DND-41 (cell line): Measurements from ENCODE around the gene LMX1B.

Experiments
- ATAC-seq: fragments of 200-7000 bp; cut with Tn5 transposase; 3 replicates; pipeline ENCODE4 v1.9.1; 2021; ENCODE audit warnings: low read depth; ENCODE audit not compliant: insufficient read depth
- DNase-seq: peaks from one replicate; pipeline ENCODE4 v3.0.0-alpha.2; 2020
- H2AFZ ChIP-seq: 2 replicates; pipeline ENCODE4 v1.6.0; 2012; ENCODE audit warnings: low read depth, low read length
- H3K27ac ChIP-seq: 2 replicates; pipeline ENCODE4 v1.5.1; 2012; ENCODE audit warnings: low read length, inconsistent platforms
- H3K27me3 ChIP-seq: fragments of 200-600 bp; sonication (generic); 2 replicates; pipeline ENCODE4 v1.6.0; 2012; ENCODE audit warnings: low read length, mild to moderate bottlenecking, inconsistent platforms; ENCODE audit not compliant: insufficient read depth, poor library complexity
- H3K36me3 ChIP-seq: 2 replicates; pipeline ENCODE4 v1.5.1; 2012; ENCODE audit warnings: low read length, inconsistent platforms; ENCODE audit not compliant: insufficient read depth
- H3K4me1 ChIP-seq: 2 replicates; pipeline ENCODE4 v1.5.1; 2012; ENCODE audit warnings: mild to moderate bottlenecking, low read length; ENCODE audit not compliant: insufficient read depth
- H3K4me2 ChIP-seq: 2 replicates; pipeline ENCODE4 v1.6.0; 2012; ENCODE audit warnings: mild to moderate bottlenecking, moderate library complexity, low read length, inconsistent platforms; ENCODE audit not compliant: insufficient read depth
- H3K4me3 ChIP-seq, 2 experiments: fragments of 200-600 bp in 1 of 2; shearing (Covaris generic) in 1 of 2; 2 replicates each; pipeline ENCODE4 v1.5.1; 2012 to 2016; ENCODE audit warnings: inconsistent platforms in 2 of 2, low read length in 2 of 2, mild to moderate bottlenecking in 2 of 2, low read depth in 1 of 2, moderate library complexity in 1 of 2
- H3K79me2 ChIP-seq: 2 replicates; pipeline ENCODE4 v1.6.0; 2012; ENCODE audit warnings: low read length, inconsistent platforms; ENCODE audit not compliant: insufficient read depth
- H3K9ac ChIP-seq: 2 replicates; pipeline ENCODE4 v1.6.0; 2012; ENCODE audit warnings: low read depth, mild to moderate bottlenecking, inconsistent platforms, low read length, moderate library complexity
- H3K9me3 ChIP-seq: 2 replicates; pipeline ENCODE4 v1.5.1; 2012; ENCODE audit warnings: low read length, moderate library complexity, mild to moderate bottlenecking, inconsistent platforms; ENCODE audit not compliant: insufficient read depth, severe bottlenecking
- H4K20me1 ChIP-seq: 2 replicates; pipeline ENCODE4 v1.6.0; 2012; ENCODE audit warnings: low read length; ENCODE audit not compliant: insufficient read depth
- EZH2 ChIP-seq: IDR thresholded peaks from 3 replicates; pipeline ENCODE4 v1.6.1; 2012; ENCODE audit warnings: borderline replicate concordance, low read depth, mild to moderate bottlenecking, moderate library complexity, low read length, inconsistent platforms; ENCODE audit not compliant: severe bottlenecking
- TF ChIP-seq, protein P1 (sequence below): IDR thresholded peaks from 2 replicates; pipeline ENCODE4 v1.5.1; 2012; ENCODE audit warnings: borderline replicate concordance, low read length, moderate library complexity, mild to moderate bottlenecking; ENCODE audit not compliant: poor library complexity, severe bottlenecking; ENCODE audit errors: extremely low read depth

Gene LMX1B

DNA sequence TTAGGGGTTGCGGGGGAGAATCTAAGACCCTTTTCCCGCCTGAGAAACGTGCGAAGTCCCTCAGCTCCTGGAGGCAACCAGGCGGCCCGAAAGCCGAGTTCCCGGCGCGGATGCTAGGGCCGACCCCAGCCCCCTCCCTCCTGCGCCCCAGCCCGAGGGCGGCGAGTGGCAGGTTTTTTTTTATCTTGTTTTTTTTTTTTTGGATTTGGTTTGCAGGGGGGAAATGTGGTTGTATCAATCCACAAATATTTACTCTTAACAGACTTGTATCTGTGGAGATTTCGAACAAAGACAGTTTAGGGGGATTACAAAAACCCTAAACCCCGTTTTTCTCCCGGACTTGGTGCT lies 10.7 kb downstream of the LMX1B start:
- DNase-seq: no peak
- H3K4me1 ChIP-seq: no peaks in the 10 kb centered on the region
- no peaks in the 10 kb centered on the region for H3K9me3 ChIP-seq
- H3K79me2 ChIP-seq: no peaks in the 10 kb centered on the region
- H4K20me1 ChIP-seq: no peaks in the 10 kb centered on the region
- H3K4me2 ChIP-seq: no peak overlapping the region
- ATAC-seq: no peak
- no peaks in the 10 kb centered on the region for H3K36me3 ChIP-seq
- H2AFZ ChIP-seq: no peak overlapping the region
- H3K27ac ChIP-seq: no peak overlapping the region
- H3K4me3 ChIP-seq: no peak overlapping the region
- TF ChIP-seq, protein P1, sequence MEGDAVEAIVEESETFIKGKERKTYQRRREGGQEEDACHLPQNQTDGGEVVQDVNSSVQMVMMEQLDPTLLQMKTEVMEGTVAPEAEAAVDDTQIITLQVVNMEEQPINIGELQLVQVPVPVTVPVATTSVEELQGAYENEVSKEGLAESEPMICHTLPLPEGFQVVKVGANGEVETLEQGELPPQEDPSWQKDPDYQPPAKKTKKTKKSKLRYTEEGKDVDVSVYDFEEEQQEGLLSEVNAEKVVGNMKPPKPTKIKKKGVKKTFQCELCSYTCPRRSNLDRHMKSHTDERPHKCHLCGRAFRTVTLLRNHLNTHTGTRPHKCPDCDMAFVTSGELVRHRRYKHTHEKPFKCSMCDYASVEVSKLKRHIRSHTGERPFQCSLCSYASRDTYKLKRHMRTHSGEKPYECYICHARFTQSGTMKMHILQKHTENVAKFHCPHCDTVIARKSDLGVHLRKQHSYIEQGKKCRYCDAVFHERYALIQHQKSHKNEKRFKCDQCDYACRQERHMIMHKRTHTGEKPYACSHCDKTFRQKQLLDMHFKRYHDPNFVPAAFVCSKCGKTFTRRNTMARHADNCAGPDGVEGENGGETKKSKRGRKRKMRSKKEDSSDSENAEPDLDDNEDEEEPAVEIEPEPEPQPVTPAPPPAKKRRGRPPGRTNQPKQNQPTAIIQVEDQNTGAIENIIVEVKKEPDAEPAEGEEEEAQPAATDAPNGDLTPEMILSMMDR: no peak
- TF ChIP-seq EZH2: no peak
- peaks cover 23% of the 10 kb centered on the region for H3K27me3 ChIP-seq
- no peak overlapping the region for H3K9ac ChIP-seq

DNA sequence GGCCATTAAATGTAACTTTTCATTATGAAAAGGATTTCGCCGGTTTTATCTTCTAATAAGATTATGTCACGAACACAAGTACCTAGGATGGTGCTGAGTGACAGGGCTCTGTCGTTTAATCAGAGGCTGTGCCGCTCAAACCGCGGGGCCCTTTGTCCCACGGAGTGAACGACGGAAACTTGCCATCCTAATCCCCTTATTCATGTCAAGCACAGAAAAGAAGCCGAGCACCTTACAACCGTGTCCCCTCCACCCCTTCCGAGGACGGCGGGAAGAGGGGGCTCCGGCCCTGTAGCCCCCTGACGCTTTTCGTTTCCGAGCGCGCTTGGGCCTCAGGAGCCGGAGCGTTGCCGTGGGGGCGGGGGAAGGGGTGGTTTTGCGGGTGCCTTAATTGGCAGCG lies 11.2 kb downstream of the LMX1B start:
- H3K79me2 ChIP-seq: no peaks in the 10 kb centered on the region
- TF ChIP-seq EZH2: no peak
- TF ChIP-seq, protein P1: no peak
- no peaks in the 10 kb centered on the region for H3K4me1 ChIP-seq
- peaks cover 23% of the 10 kb centered on the region for H3K27me3 ChIP-seq
- no peaks in the 10 kb centered on the region for H3K9me3 ChIP-seq
- no peaks in the 10 kb centered on the region for H3K36me3 ChIP-seq
- no peaks in the 10 kb centered on the region for H4K20me1 ChIP-seq
- H3K27ac ChIP-seq: no peak overlapping the region
- no peak overlapping the region for H3K4me2 ChIP-seq
- H2AFZ ChIP-seq: no peak overlapping the region
- H3K4me3 ChIP-seq: no peak overlapping the region
- H3K9ac ChIP-seq: no peak overlapping the region
- ATAC-seq (no peak), DNase-seq (no peak)

DNA sequence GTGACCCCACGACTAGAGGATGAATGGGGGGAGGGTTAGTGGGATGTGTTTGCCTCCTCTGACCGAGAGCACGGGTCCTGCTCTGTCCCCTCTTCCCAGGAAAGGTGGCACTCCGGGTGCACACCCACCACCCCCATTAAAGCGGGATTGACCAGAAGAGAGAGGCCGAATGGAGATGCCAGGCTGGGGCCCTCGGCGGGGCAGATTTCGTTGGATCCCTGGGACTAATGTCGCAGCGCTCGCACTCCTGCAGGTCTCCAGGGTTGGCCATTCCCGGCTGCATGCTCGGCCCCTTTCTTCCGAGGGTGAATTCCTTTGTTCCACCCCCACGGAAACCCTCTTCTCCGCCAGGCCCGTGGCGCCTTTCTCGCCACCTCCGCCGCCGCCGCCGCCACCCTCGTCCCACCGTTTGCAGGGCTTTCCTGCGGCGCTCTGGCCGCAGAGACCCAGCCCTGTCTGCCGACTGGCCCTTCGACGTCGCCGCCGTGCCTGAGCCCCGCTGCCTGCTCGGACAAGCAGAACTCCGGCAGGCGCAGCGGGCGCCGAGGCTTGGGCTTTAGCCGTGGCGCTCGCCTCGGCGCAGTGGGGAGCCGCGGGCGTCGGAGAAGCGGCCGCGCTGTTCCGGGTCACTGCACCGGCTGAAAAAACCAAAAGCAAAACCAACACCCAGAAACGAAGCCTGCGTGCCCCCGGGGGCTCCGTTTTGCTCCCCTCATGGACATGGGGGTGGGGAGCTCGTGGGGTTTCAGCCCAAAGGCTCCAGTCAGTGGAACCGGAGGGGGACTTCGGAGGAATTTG lies 11.8 kb downstream of the LMX1B start:
- Histone ChIP-seq H3K4me2 (no peak overlapping the region), H3K4me1 (no peaks in the 10 kb centered on the region), H3K27me3 (peaks cover 21% of the 10 kb centered on the region), H3K79me2 (no peaks in the 10 kb centered on the region), H4K20me1 (no peaks in the 10 kb centered on the region), H3K9me3 (no peaks in the 10 kb centered on the region), H3K9ac (no peak overlapping the region), H3K4me3 (no peak overlapping the region), H3K36me3 (no peaks in the 10 kb centered on the region), H3K27ac (no peak overlapping the region), H2AFZ (no peak overlapping the region)
- no peak for DNase-seq
- TF ChIP-seq, protein P1: no peak
- TF ChIP-seq EZH2: no peak
- no peak for ATAC-seq
